Immature natural killer cell (primary cell): ENCODE measurements around the gene VNN1. TPM values are rescaled to one million over a fixed set of nuclear protein-coding genes. Genes with fewer than 3 reads are reported as not detected.
"Not testable (repeated sequence)": the region's sequence is repeated elsewhere in the genome, so short reads cannot be mapped to it uniquely, and the experiment has no call there.

ENCODE experiments used
- DNase-seq, 3 donors: peaks; one replicate each; pipeline ENCODE4 v3.0.0; 2022; ENCODE audit warnings: mixed read lengths in 1 of 3
- H3K27ac Mint-ChIP-seq, 6 donors: one replicate each; pipeline ENCODE4 v1.8.0; 2020; ENCODE audit warnings: mixed read lengths in 6 of 6, mild to moderate bottlenecking in 5 of 6, inconsistent platforms in 4 of 6, moderate library complexity in 3 of 6
- H3K27me3 Mint-ChIP-seq, 3 donors: one replicate each; pipeline ENCODE4 v1.8.0; 2020 to 2021; ENCODE audit warnings: low read depth in 3 of 3, mild to moderate bottlenecking in 3 of 3, mixed read lengths in 3 of 3, moderate library complexity in 3 of 3, inconsistent platforms in 1 of 3
- H3K36me3 Mint-ChIP-seq, 3 donors: one replicate each; pipeline ENCODE4 v1.8.0; 2020; ENCODE audit warnings: mixed read lengths in 3 of 3, inconsistent platforms in 2 of 3, mild to moderate bottlenecking in 2 of 3
- H3K4me1 Mint-ChIP-seq, 2 donors: one replicate each; pipeline ENCODE4 v1.8.0; 2020; ENCODE audit warnings: inconsistent platforms in 2 of 2, mild to moderate bottlenecking in 2 of 2, mixed read lengths in 2 of 2, moderate library complexity in 1 of 2
- H3K4me3 Mint-ChIP-seq, 5 donors: one replicate each; pipeline ENCODE4 v1.8.0; 2020; ENCODE audit warnings: mild to moderate bottlenecking in 5 of 5, mixed read lengths in 5 of 5, inconsistent platforms in 3 of 5, moderate library complexity in 3 of 5
- H3K9me3 Mint-ChIP-seq, 6 donors: one replicate each; pipeline ENCODE4 v1.8.0; 2020; ENCODE audit warnings: mild to moderate bottlenecking in 6 of 6, mixed read lengths in 6 of 6, inconsistent platforms in 4 of 6, moderate library complexity in 3 of 6
- polyA plus RNA-seq, 3 donors: library from polyadenylated mRNA; unstranded; fragments of 300-500 nt; fragmentation: Illumina TruSeq; gene quantifications; one replicate each; pipeline ENCODE4 v1.2.3, GENCODE V29; 2021

Gene VNN1
- polyA plus RNA-seq, 3 donors from 2014 or later, result 0.21 TPM; not detected in 2

DNA sequence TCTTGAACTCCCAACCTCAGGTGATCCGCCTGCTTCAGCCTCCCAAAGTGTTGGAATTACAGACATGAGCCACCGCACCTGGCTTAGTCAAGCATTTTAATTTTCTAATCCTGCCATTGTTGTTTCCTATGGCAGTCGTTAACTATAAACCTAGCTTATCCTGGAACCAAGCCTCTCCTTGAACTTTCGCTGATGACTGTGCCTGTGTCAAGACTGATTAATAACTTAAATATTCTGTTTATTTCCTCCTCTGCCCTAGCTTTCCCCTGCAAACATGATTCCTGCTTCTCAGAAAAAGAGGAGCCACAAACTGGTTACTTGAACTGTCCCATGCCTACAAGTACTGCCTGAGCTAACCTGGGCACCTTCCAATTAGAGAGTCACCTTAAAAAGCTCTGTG lies 1.5 kb downstream of the VNN1 start:
- peaks cover 7 to 8% (median 7%) of the 10 kb centered on the region in 3 donors for H3K27me3 Mint-ChIP-seq
- H3K36me3 Mint-ChIP-seq, result no peaks in the 10 kb centered on the region
- no peak overlapping the region for H3K4me3 Mint-ChIP-seq
- DNase-seq, result no peak
- no peak overlapping the region for H3K27ac Mint-ChIP-seq
- H3K4me1 Mint-ChIP-seq, result no peaks in the 10 kb centered on the region
- H3K9me3 Mint-ChIP-seq, result peaks cover 0 to 4% (median 0%) of the 10 kb centered on the region in 6 donors

DNA sequence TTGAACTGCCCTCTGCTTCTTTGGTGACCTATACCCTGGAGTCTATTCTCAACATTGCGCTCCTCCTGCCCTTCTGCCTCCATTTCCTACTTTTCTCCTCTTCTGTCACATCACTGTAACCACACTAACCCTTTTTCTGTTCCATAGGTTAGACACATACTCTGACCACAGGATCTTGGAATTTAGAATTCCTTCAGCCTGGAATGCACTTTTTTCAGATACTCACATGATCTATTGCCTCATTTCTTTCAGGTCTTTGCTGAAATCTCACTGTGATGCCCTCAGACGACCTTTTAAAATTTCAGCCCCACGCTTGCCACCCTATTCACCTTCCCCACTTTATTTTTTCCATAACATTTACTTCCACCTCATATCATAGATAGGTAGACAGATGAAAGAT lies 5.1 kb downstream of the VNN1 start:
- DNase-seq, result no peak
- H3K27me3 Mint-ChIP-seq, result peaks cover 4 to 11% (median 6%) of the 10 kb centered on the region in 3 donors
- H3K4me3 Mint-ChIP-seq, result no peak overlapping the region
- no peaks in the 10 kb centered on the region for H3K4me1 Mint-ChIP-seq
- H3K27ac Mint-ChIP-seq, result no peak overlapping the region
- H3K9me3 Mint-ChIP-seq, result peaks cover 0 to 24% (median 5%) of the 10 kb centered on the region in 6 donors
- H3K36me3 Mint-ChIP-seq, result peaks cover 0 to 3% (median 0%) of the 10 kb centered on the region in 3 donors

GRCh38 chr6:132708002-132708401 lies 5.9 kb downstream of the VNN1 start:
- Mint-ChIP-seq H3K9me3 (peaks cover 0 to 31% (median 7%) of the 10 kb centered on the region in 6 donors), H3K27ac (no peak overlapping the region), H3K4me1 (no peaks in the 10 kb centered on the region), H3K27me3 (peaks cover 4 to 11% (median 6%) of the 10 kb centered on the region in 3 donors), H3K4me3 (no peak overlapping the region), H3K36me3 (peaks cover 0 to 7% (median 3%) of the 10 kb centered on the region in 3 donors)
- DNase-seq, result no peak

GRCh38 chr6:132706756-132707155 lies 7.1 kb downstream of the VNN1 start:
- Mint-ChIP-seq H3K9me3 (peaks cover 0 to 31% (median 7%) of the 10 kb centered on the region in 6 donors), H3K27me3 (peaks cover 6 to 11% (median 8%) of the 10 kb centered on the region in 3 donors)
- H3K4me3 Mint-ChIP-seq, H3K27ac Mint-ChIP-seq, H3K4me1 Mint-ChIP-seq, DNase-seq, H3K36me3 Mint-ChIP-seq: not testable (repeated sequence)

GRCh38 chr6:132703936-132704335 lies 9.9 kb downstream of the VNN1 start:
- no peak overlapping the region for H3K4me3 Mint-ChIP-seq
- peaks cover 3 to 11% (median 6%) of the 10 kb centered on the region in 3 donors for H3K27me3 Mint-ChIP-seq
- no peaks in the 10 kb centered on the region for H3K4me1 Mint-ChIP-seq
- H3K9me3 Mint-ChIP-seq, result peaks cover 0 to 31% (median 8%) of the 10 kb centered on the region in 6 donors
- no peak overlapping the region for H3K27ac Mint-ChIP-seq
- DNase-seq, result no peak
- H3K36me3 Mint-ChIP-seq, result peaks cover 0 to 7% (median 3%) of the 10 kb centered on the region in 3 donors

DNA sequence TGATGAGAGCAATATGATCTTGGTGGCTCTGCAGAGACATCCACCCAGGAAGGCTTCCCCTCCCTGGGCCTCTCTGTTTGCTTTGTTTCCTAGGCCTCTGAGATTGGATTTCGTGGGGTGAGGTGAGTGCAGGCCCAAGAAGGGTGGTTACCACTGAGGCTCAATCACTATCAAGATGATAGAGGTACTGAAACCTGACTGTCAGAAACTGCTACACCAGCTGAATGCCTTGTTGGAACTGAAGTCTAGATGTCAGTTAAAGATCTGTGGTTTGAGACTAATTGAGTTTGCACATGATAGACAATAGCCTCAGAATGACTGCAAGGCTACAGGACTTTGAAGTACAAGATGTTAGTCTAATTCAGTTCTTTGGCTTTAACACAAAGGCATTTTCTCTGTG lies 15.2 kb downstream of the VNN1 start:
- Mint-ChIP-seq H3K4me1 (no peaks in the 10 kb centered on the region), H3K9me3 (peaks cover 10 to 18% (median 12%) of the 10 kb centered on the region in 6 donors), H3K4me3 (no peak overlapping the region), H3K27ac (no peak overlapping the region), H3K36me3 (peaks cover 0 to 12% (median 11%) of the 10 kb centered on the region in 3 donors), H3K27me3 (peaks cover 0 to 13% (median 6%) of the 10 kb centered on the region in 3 donors)
- no peak for DNase-seq

DNA sequence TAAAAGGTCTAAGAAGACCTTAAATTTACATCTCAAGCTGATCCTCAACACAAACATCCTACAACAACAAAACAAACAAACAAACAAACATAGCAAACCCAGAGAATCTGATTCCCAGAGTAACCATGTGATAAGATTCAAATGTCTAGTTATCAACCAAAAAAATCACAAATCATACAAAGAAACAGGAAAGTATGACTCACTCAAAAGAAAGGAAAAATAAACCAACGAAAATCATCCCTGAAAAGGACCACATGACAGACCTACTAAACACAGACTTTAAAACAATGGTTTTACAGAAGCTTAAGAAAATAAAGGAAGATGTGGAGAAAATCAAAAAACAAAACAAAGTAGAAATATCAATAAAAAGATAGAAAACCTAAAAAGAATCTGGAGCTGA lies 18.1 kb downstream of the VNN1 start:
- peaks cover 2 to 16% (median 6%) of the 10 kb centered on the region in 3 donors for H3K27me3 Mint-ChIP-seq
- no peak overlapping the region for H3K4me3 Mint-ChIP-seq
- H3K36me3 Mint-ChIP-seq, result peaks cover 0 to 9% (median 9%) of the 10 kb centered on the region in 3 donors
- peaks cover 8 to 13% (median 11%) of the 10 kb centered on the region in 6 donors for H3K9me3 Mint-ChIP-seq
- no peaks in the 10 kb centered on the region for H3K4me1 Mint-ChIP-seq
- H3K27ac Mint-ChIP-seq, result no peak overlapping the region
- DNase-seq, result no peak

- Mint-ChIP-seq H3K4me1 (no peaks in the 10 kb centered on the region), H3K27ac (no peak overlapping the region), H3K9me3 (peaks cover 8 to 13% (median 11%) of the 10 kb centered on the region in 6 donors), H3K4me3 (no peak overlapping the region), H3K27me3 (peaks cover 3 to 23% (median 6%) of the 10 kb centered on the region in 3 donors), H3K36me3 (peaks cover 0 to 9% (median 9%) of the 10 kb centered on the region in 3 donors)
- no peak for DNase-seq
These were observed 20.4 kb downstream of the VNN1 start for GRCh38 chr6:132693478-132693877.

DNA sequence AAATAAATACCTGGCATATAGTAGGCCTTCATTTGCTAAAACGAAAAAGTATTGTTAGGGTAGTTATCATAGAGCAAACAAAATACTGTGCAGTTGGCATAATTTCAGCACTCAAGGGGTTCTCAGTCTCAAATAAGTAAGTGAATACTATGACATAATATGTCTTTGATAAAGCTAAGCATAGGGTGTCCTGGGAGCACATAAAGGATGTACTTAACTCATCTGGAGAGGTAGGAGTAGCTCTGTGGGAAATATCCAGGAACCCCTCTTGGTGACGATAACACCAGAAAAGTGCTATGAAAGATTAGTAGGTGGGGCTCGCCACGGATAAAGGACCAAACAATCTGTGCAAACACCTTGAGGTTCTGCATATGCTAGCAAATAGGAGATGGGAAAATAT lies 23.2 kb downstream of the VNN1 start:
- Mint-ChIP-seq H3K27me3 (peaks cover 6 to 28% (median 9%) of the 10 kb centered on the region in 3 donors), H3K4me1 (no peaks in the 10 kb centered on the region), H3K4me3 (no peak overlapping the region), H3K36me3 (peaks cover 0 to 2% (median 1%) of the 10 kb centered on the region in 3 donors), H3K27ac (no peak overlapping the region), H3K9me3 (peaks cover 1 to 6% (median 2%) of the 10 kb centered on the region in 6 donors)
- DNase-seq, result no peak

GRCh38 chr6:132687306-132687705 lies 26.5 kb downstream of the VNN1 start:
- DNase-seq, result no peak
- Mint-ChIP-seq H3K27ac (no peak overlapping the region), H3K4me3 (no peak overlapping the region), H3K9me3 (peaks cover 0 to 5% (median 0%) of the 10 kb centered on the region in 6 donors), H3K27me3 (peaks cover 6 to 13% (median 7%) of the 10 kb centered on the region in 3 donors), H3K36me3 (no peaks in the 10 kb centered on the region), H3K4me1 (no peaks in the 10 kb centered on the region)

DNA sequence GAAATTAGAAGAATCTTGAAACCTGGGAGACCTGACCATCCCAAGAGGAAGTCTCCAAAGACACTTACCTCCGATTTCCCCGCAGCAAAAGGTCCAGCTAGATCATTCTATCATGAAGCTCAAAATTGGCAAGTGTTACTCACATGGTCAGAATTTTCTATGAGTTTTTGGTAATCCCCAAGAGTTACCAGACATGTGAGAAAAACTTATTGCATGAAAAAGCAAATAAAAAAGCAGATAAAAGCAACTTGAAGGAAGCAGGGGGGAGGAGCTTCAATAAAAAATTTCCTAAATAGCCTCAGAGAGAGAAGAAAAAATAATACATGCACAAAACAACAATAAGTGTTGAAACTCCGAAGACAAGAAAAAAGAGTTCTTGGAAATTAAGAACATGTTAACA lies 27.3 kb downstream of the VNN1 start:
- peaks cover 0 to 5% (median 0%) of the 10 kb centered on the region in 6 donors for H3K9me3 Mint-ChIP-seq
- no peaks in the 10 kb centered on the region for H3K36me3 Mint-ChIP-seq
- H3K27ac Mint-ChIP-seq, result no peak overlapping the region
- no peak overlapping the region for H3K4me3 Mint-ChIP-seq
- no peaks in the 10 kb centered on the region for H3K4me1 Mint-ChIP-seq
- H3K27me3 Mint-ChIP-seq, result peaks cover 5 to 13% (median 5%) of the 10 kb centered on the region in 3 donors
- DNase-seq, result no peak

DNA sequence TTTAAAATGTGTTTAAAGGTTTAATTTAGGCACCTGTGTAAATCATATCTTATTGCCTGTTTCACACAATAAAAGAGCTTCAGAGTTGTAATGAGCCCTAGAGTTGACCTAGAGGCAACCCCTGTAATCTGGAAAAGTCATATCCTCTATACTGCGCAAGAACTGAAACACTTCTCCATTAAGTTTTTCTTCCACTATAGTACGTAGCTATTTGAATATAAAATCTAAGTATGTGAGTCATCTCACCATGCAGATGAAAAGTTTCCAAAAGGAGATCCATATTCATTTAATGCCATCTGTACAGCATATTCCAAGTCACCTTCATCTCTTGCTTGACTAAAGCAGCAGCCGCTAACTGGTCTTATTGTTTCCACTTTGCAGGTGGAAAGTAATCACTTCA lies 28.8 kb downstream of the VNN1 start:
- DNase-seq, result no peak
- Mint-ChIP-seq H3K4me1 (no peaks in the 10 kb centered on the region), H3K4me3 (no peak overlapping the region), H3K36me3 (no peaks in the 10 kb centered on the region), H3K27me3 (peaks cover 3 to 13% (median 5%) of the 10 kb centered on the region in 3 donors), H3K27ac (no peak overlapping the region), H3K9me3 (no peaks in the 10 kb centered on the region)

DNA sequence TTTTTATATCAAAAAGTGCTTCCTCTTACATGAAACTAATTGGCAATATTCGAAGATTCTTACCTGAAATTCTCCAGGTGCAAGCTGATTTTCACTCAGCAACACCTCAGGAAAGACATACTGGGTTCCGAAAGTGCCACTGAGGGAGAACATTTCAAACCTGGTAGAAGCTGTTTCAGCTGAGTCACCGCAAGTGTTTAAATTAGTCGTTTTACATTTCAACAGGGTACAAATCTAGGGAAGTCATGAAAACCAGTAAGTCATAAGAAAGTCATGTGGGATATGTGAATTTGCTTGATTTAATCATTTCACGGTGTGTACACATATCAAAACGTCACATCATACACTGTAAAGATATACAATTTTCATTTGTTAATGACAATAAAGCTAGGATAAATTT lies 29.6 kb downstream of the VNN1 start:
- H3K27me3 Mint-ChIP-seq, result peaks cover 3 to 10% (median 5%) of the 10 kb centered on the region in 3 donors
- DNase-seq, result no peak

GRCh38 chr6:132683543-132683942 lies 30.3 kb downstream of the VNN1 start:
- Mint-ChIP-seq H3K4me1 (peaks cover 1 to 2% of the 10 kb centered on the region in 2 donors), H3K27me3 (peaks cover 3 to 7% (median 5%) of the 10 kb centered on the region in 3 donors)

More for the DNA sequence above, 29.6 kb downstream of the VNN1 start:
- H3K27ac Mint-ChIP-seq, result no peak overlapping the region
- no peak overlapping the region for H3K4me3 Mint-ChIP-seq
- no peaks in the 10 kb centered on the region for H3K36me3 Mint-ChIP-seq
- no peaks in the 10 kb centered on the region for H3K9me3 Mint-ChIP-seq
- no peaks in the 10 kb centered on the region for H3K4me1 Mint-ChIP-seq

DNA sequence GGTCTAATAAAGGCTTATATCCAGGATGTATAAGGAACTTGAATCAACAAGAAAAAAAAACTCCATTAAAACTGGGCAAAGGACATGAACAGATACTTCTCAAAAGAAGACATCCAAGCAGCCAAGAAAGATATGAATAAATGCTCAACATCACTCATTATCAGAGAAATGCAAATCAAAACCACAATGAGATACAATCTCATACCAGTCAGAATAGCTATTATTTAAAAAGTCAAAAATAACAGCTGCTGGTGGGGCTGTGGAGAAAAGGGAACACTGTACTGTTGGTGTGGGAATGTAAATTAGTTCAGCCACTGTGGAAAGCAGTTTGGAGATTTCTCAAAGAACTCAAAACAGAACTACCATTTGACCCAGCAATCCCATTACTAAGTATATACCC lies 34.8 kb downstream of the VNN1 start:
- peaks cover 31 to 45% of the 10 kb centered on the region in 2 donors for H3K4me1 Mint-ChIP-seq
- H3K9me3 Mint-ChIP-seq, H3K4me3 Mint-ChIP-seq, H3K27ac Mint-ChIP-seq, H3K36me3 Mint-ChIP-seq, H3K27me3 Mint-ChIP-seq, DNase-seq: not testable (repeated sequence)

More at GRCh38 chr6:132683543-132683942, 30.3 kb downstream of the VNN1 start:
- Mint-ChIP-seq H3K9me3 (no peaks in the 10 kb centered on the region), H3K4me3 (no peak overlapping the region), H3K27ac (no peak overlapping the region), H3K36me3 (no peaks in the 10 kb centered on the region)
- DNase-seq, result no peak
